Ishikawa (cell line): ENCODE measurements around the gene SLC25A53.

Experiments
- CEBPB ChIP-seq: IDR thresholded peaks from 2 replicates; pipeline ENCODE4 v1.6.1; 2012
- CREB1 ChIP-seq: IDR thresholded peaks from 2 replicates; pipeline ENCODE4 v1.6.1; 2012; ENCODE audit warnings: low read depth
- EGR1 ChIP-seq: IDR thresholded peaks from 2 replicates; pipeline ENCODE4 v1.6.1; 2012
- EP300 ChIP-seq: IDR thresholded peaks from 2 replicates; pipeline ENCODE4 v1.6.1; 2012; ENCODE audit warnings: borderline replicate concordance
- FOXM1 ChIP-seq: IDR thresholded peaks from 2 replicates; pipeline ENCODE4 v1.6.1; 2012; ENCODE audit warnings: low read depth, borderline replicate concordance
- MAX ChIP-seq: IDR thresholded peaks from 2 replicates; pipeline ENCODE4 v1.6.1; 2012
- NFIC ChIP-seq: IDR thresholded peaks from 2 replicates; pipeline ENCODE4 v1.6.1; 2012
- RAD21 ChIP-seq: IDR thresholded peaks from 2 replicates; pipeline ENCODE4 v1.6.1; 2012; ENCODE audit warnings: low read depth
- REST ChIP-seq: IDR thresholded peaks from 2 replicates; pipeline ENCODE4 v1.6.1; 2012; ENCODE audit warnings: low read depth, mild to moderate bottlenecking
- TAF1 ChIP-seq: IDR thresholded peaks from 2 replicates; pipeline ENCODE4 v1.6.1; 2012; ENCODE audit warnings: low read depth, mild to moderate bottlenecking
- TCF12 ChIP-seq: IDR thresholded peaks from 2 replicates; pipeline ENCODE4 v1.6.1; 2012; ENCODE audit warnings: low read depth
- TEAD4 ChIP-seq: IDR thresholded peaks from 2 replicates; pipeline ENCODE4 v1.6.1; 2012
- USF1 ChIP-seq: IDR thresholded peaks from 2 replicates; pipeline ENCODE4 v1.6.1; 2012
- YY1 ChIP-seq: IDR thresholded peaks from 2 replicates; pipeline ENCODE4 v1.6.1; 2012; ENCODE audit warnings: low read depth
- ZBTB7A ChIP-seq: IDR thresholded peaks from 2 replicates; pipeline ENCODE4 v1.6.1; 2012; ENCODE audit warnings: low read depth

Gene SLC25A53

GRCh38 chrX:104134583-104135261 lies 22.1 kb downstream of the SLC25A53 start:
- TF ChIP-seq EGR1 (no peak), TAF1 (no peak), CEBPB (no peak), ZBTB7A (no peak), FOXM1 (no peak), YY1 (no peak), RAD21 (no peak), TEAD4 (no peak), USF1 (no peak), REST (no peak), NFIC (no peak), TCF12 (no peak)

GRCh38 chrX:104130808-104131207 lies 26.0 kb downstream of the SLC25A53 start:
- TF ChIP-seq USF1 = no peak

- no peak for TF ChIP-seq EGR1
- no peak for TF ChIP-seq NFIC
- TF ChIP-seq ZBTB7A = no peak
- no peak for TF ChIP-seq TEAD4
- no peak for TF ChIP-seq REST
- no peak for TF ChIP-seq RAD21
- no peak for TF ChIP-seq FOXM1
These were observed 30.0 kb downstream of the SLC25A53 start for GRCh38 chrX:104126856-104127255.

GRCh38 chrX:104122829-104123228 lies 34.0 kb downstream of the SLC25A53 start:
- TF ChIP-seq ZBTB7A (no peak), EGR1 (no peak), CEBPB (no peak), YY1 (no peak), USF1 (no peak), TCF12 (no peak), TAF1 (no peak), EP300 (no peak), CREB1 (no peak), FOXM1 (no peak), REST (no peak), TEAD4 (no peak)

GRCh38 chrX:104118765-104119164 lies 38.0 kb downstream of the SLC25A53 start:
- no peak for TF ChIP-seq EP300
- TF ChIP-seq REST = no peak
- no peak for TF ChIP-seq EGR1
- TF ChIP-seq CEBPB = no peak
- TF ChIP-seq FOXM1 = no peak
- no peak for TF ChIP-seq MAX
- TF ChIP-seq CREB1 = no peak
- TF ChIP-seq TCF12 = no peak
- no peak for TF ChIP-seq YY1
- no peak for TF ChIP-seq TAF1
- no peak for TF ChIP-seq NFIC
